Left renal cortex interstitium (tissue), 4 donors: ENCODE results near the gene SAMD13. TPM values are rescaled to one million over a fixed set of nuclear protein-coding genes. Genes with fewer than 3 reads are reported as not detected.
"Not testable (repeated sequence)": the region's sequence is repeated elsewhere in the genome, so short reads cannot be mapped to it uniquely, and the experiment has no call there.

Experiments used
- DNase-seq, 4 donors: peaks; one replicate each; pipeline ENCODE4 v3.0.0-alpha.2; 2013; ENCODE audit warnings: low read depth in 4 of 4, low spot score in 2 of 4, missing footprints in 1 of 4
- polyA plus RNA-seq, 4 donors: library from polyadenylated mRNA; unstranded; fragments of 120-200 nt; gene quantifications; one replicate each; pipeline ENCODE4 v1.2.1, GENCODE V29; 2013; ENCODE audit not compliant: insufficient read length in 4 of 4

Gene SAMD13
- polyA plus RNA-seq, 4 donors, result 5.3 to 6.6 (median 5.6) TPM

DNA sequence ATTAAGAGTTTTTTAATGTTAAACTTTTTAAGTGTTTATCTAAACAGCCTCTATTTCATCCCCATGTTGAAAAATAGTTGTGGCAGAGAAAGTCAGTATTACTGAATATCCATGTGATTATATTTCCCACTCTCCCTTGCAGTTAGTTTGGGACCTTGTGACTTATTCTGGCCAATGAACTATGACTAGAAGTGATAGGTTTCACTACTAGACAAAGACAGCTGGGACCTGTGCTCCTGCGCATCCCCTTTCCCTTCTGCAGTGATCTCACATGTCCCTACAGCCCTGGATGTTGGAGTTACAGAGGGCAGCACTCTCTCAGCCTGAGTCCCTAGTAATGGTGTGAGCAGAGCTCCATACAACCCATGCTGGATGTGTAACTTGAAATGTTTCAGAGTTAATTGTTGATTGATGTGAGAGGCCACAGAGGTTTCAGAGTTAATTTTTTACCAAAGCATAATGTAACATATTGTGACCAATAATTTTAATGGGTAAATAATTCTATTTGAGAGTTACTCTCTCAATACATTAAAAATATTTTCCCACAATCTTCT is 18.7 kb upstream of the SAMD13 start:
- DNase-seq, result no peak

DNA sequence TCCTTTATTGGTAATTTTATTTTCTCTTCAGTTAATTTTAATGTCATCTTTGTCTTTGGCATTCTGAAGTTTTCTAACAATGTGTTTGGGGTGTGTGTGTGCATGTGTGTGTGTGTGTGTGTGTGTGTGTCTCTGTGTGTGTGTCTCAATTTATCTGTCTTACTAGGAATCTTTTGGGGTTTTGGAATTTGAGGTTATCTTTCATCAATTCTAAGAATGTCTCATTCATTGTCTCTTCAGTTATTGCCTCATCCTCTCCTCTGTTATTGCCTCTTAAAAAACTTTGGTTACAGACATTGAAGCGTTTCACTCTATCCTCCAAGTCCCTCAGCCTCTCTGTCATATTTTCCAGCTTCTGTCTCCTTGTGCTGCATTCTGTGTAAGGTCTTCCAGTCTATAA is 18.1 kb upstream of the SAMD13 start:
- DNase-seq, result no peak

DNA sequence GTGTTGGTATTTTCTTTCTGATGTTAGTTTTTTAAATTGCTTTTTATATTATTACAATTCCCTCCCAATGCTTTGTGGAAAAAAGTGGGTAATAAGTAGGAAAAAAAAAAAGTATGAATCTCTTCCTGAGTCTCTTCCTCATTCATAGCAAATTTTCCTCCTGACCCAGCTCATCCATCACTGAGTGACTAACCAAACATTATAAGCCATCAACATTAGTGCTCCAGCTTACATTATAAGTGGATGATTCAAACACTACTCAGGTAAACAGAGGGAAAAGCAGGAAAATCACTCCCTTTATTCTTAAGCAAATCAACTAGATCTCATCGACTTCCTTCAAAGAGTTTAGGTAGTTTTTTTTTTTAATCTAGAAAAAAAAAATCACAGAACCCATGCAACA is 15.4 kb upstream of the SAMD13 start:
- no peak for DNase-seq

DNA sequence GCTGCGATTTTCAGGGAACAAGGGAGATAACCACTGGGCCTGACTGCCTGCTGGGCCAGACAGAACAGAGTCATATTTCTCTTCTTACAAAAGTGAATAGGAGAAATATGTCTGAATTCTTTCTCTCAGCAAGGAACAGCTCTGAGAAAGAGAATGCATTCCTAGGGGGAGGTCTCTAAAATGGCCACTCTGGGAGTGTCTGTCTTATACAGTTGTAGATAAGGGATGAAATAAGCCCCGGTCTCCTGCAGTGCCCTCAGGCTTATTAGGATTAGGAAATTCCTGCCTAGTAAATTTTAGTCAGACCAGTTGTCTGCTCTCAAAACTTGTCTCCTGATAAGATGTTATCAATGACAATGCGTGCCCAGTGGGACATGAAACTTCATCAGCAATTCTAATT is 14.1 kb upstream of the SAMD13 start:
- DNase-seq, result not testable (repeated sequence)

DNA sequence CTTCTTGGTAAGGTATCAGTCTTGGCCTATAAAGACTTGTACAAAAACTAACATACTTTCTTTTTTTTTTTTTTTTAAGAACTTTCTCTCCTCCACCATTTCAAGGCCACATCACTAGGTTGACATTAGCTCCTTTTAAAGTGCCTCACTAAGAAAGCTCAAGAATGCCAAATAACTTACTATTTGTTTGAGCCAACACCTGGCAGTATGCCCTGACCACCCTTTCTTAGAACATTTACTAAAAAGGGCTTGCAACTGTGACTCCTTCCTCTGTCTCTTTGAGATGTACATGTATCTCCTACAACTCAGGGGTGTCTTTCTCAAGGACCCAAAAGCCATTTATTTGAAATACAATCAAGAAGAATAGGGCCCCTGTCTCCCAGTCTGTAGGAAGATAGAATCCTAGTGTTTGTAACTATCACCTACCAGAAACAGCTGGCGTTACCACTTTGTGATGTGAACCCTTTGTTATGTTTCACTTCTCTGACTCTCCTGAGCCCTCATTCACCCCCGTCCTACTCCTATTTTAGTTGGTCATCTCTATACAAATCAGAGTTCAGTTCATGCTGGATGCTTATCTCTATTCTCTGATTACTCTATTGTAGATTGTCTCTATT is 12.2 kb upstream of the SAMD13 start:
- DNase-seq, result no peak

DNA sequence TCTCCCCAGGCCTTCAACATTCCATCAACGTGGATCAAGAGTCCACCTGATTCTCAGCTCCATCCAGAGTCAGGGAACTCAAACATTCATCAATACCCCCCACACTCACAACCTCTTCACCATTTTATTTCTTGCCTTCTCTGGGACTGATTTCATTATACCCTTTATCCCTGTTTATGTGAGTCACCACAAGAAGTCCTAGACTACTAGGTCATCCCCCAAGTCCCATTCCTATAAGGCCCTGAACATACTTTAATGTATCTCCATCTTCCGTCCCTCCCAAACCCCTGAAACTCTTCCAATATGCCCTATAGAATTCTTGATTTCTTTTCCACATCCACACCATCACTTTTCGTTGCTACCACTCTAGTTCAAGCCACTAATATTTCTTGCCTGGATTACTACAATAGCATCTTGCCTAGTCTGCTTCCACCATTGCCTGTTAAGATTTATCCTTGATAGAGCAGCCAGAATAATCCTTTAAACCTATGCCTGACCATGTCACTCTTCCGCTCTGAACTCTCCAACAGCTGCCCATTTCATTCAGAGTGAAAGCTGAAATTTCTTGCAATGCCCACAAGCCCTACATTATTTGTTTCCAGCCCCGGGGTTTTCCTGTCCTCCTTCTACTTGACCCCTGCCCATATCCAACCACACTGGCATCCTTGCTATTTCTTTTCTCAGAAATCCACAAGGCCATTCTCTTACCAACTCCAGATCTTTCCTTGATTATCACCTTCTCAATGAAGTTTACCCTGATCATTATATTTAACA is 9.4 kb upstream of the SAMD13 start:
- no peak for DNase-seq

DNA sequence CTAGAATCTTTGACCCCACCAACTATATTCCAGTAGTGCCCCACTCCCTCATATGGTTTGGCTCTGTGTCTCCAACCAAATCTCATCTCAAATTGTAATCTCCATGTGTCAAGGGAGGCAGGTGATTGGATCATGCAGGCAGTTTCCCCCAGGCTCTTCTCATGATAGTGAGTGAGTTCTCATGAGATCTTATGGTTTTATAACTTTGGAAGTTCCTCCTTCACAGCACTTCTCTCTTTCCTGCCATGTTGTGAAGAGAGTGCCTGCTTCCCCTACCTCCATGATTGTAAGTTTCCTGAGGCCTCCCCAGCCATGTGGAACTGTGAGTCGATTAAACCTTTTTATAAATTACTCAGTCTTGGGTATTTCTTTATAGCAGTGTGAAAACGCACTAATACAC is 7.7 kb upstream of the SAMD13 start:
- no peak for DNase-seq

DNA sequence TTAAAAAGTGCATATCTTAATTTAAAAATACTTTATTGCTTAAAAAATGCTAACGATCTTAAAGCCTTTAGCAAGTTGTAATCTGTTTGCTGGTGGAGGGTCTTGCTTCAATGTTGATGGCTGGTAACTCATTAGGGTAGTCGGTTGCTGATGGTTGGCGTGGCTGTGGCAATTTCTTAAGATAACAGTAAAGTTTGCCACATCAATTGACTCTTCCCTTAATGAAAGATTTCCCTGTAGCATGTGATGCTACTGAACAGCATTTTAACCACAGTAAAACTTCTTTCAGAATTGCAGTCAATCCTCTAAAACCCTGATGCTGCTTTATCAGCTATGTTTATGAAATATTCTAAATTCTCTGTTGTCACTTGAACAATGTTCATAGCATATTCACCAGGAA is 6.8 kb upstream of the SAMD13 start:
- no peak for DNase-seq

DNA sequence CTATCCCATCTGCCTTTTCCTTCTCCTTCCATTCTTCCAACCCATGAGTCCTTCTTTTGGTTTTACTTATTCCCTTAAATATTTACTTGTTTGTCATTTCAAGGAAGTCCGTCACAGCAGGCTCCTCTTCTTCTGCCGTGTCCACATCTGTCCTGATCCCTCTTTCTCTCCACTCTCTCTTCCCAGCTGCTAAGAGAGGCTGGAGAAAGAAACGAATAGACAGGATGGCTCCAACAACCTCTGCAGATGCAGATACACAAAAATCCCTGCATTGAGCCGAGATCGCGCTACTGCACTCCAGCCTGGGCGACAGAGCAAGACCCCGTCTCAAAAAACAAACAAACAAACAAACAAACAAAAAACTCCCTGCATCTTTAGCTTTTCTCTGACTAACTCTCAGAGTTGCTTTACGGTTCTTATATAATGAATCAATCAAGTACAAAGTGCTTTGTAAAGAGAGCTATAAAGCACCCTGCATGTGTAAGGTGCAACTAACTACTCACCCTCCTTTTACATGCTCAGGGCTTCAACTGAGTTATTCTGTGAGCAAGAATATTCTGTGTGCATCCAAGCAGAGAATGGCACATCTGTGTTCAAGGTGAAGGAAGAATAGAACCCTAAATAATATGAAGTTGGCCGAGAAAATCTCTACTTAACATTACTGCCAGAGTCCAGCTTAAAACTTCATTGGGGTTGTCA is 3.8 kb upstream of the SAMD13 start:
- DNase-seq, result peak in 1 of 4 donors; percentile 7

DNA sequence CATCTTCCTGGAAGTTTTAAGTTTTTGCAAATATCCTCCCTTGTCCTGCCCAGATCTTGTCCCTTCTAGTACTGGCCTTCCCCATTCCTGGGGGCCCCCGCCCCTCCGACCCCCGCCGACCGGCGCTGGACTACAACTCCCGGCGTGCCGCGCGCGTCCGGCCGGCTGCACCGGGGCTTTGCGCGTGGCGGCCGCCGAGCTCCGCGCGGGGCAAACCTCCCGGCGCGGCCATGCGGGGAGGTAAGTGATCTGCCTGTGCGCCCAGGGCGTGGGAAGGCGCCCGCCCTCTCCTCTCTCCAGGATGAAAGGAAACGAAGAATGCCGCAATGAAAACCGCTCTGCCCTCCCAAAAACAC is 3.2 kb upstream of the SAMD13 start:
- peak in 3 of 4 donors; percentile 34 to 48 (median 43) for DNase-seq

DNA sequence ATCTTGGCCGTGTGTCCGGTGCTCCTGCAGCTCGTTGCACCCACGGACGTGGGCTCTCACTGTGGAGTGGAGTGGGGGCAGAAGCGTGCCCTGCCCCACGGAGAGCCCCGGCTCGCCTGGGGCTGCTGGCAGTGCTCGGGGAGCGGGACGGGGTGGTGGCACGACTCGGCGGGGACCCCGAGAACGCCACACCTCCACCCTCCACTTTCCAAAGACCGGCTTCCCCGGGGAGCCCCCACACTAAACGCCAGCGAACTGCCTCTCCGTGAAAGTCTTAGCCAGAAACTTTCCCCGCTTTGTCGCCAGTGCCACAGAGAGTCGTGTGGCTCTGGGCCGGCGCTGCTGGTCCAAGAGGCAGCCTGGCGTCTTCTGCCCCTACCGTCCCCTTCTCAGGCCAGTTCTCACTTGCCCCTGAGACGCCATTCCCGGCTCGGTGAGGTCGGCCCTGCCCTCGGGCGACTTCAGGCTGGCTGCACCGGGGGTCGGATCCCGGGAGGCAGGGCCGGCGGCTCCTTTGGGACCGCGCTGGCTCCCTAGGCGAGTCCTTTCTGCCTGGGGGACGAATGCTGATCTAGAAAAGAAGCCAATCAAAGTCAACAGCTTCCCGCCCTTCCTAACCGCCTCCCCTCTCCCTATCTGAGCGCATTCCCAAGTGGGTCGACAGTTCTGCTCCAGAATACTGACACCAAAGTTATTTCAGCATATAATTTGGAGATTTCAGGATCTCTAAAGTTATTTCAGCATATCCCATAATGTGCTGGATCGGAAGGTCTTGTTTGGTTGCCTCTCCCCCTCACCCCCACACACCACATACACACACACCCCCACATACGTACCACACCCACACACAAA is 2.6 kb upstream of the SAMD13 start:
- peak; percentile 20 to 59 (median 44) for DNase-seq

DNA sequence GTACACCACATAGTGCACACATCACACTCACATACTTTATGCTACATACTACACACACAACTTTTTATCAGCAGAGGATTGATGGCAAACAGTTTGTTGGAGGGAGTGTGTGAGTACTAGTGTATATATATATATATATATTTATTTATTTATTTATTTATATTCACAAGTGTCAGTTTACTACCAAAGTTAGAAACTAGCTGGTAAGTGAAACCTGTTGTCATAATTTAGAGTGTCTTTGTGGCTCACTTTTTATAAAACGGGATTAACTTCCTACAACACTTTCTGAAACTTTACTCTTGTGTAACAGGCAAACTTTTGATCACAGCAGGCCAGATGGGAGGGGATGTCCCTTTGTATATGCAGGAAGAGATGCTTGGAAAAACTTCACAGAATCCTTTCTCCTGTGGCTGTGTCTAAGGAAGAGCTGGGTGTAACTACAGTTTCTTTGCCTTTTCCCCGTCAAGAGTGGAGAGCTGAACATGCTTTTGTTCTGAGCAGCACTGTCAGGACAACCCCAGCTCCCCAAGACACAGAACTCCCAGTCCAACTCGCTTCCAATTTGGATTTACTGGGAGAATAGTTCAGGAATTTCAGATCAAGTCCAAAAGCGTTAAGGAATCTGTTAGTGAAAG is 1.9 kb upstream of the SAMD13 start:
- no peak for DNase-seq

DNA sequence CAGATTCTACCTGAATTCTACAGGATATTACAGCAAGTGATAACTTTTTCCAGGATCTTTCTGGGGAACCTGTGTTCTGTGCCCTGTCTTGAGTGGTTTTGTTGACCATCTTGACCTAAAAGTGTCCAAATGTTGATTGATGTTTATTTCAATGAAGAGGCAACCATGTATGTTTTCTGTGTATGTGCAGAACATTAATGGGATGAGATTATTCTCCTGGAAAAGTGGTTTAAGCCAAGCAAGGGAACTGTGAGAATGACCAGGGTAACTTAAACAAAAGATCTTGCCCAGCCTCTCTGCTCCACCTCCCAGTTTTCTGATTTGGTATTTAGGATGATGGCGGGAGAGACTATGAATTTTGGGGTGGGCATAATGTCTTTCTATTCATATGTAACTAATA is 1.0 kb upstream of the SAMD13 start:
- DNase-seq, result no peak

DNA sequence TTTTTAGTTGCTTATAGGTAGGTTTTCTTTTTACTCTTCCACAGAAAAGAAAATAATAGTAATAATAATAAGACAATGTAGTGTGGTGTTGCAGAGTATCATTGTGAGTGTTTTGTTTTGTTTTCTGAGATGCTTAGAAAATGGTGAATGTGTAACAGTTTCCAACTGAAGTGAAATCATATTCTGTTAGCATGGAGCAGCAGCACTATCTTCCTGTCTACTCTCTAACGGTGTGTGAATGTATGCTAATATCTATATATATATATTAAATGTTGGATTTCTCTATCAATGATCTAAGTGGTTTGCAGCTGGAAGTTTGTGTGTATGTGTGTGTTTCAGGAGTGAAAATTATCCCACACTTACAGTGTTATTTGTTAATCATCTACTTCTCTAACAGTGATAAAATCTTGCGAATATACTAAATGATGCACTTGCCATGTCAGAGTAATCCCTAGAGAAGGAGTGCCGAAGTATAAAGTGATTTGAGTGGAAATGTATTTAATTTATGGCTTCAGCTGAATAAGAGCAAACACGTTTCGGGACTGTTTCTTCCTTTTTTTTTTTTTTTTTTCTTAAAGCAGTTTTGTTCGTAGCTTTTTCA is 377 bp downstream of the SAMD13 start:
- peak in 2 of 4 donors; percentile 13 to 48 for DNase-seq

DNA sequence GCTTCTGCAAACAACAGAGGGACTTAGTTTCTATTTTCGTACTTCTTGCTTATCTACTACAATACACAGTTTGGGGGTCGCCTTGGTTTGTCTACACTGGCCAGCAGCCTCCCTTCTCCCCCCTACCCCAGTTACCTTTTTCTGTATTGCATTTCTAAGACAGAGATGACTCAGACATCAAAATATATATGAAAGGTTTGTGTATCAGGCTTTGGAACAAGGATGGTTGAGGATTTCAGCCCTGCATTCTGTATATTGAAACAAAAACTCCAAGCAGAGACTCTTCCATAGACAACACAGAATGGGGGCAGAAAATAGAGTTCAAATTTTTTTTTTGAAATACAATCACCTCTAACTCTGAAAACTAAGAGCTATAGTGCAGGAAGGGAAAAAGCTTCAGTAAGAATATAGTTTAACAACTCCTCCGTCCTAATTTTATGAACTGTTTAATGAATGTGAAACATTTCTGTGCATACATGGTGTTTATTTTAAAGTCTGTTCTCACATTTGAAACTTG is 1.9 kb downstream of the SAMD13 start:
- peak in 2 of 4 donors; percentile 18 to 36 for DNase-seq

DNA sequence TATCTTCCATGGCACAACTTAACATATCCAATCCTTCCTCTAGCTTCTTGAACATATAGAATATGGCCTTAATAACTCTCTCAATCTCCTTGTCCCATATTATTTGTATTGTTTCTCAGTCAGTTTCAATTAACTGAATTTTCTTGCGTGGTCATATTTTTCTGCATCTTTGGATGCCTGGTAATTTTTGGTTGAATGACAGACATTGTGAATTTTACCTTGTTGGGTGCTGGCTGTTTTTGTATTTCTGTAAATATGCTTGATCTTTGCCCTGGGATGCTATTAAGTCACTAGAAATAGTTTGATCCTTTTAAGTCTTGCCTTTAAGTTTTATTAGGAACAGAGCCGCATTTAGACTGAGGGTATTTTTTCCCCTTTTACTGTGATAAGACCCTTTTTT is 5.9 kb downstream of the SAMD13 start:
- DNase-seq, result no peak

DNA sequence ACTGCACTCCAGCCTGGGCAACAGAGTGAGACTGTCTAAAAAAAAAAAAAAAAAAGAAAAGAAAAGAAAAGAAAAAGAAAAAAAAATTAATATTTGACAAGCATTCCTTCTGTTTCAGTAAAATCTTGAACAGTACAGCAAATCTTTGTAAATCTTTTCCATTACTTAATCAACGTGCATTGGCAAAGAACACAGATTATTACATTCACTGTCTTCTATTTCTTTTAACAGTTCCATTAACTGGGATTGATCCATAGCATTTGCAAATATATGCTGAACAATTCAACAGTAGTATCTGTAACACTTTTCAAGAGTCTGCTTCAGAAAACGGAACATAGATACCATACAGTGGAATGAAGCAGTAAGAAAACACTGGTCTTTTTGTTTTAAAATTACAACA is 9.8 kb downstream of the SAMD13 start:
- no peak for DNase-seq

DNA sequence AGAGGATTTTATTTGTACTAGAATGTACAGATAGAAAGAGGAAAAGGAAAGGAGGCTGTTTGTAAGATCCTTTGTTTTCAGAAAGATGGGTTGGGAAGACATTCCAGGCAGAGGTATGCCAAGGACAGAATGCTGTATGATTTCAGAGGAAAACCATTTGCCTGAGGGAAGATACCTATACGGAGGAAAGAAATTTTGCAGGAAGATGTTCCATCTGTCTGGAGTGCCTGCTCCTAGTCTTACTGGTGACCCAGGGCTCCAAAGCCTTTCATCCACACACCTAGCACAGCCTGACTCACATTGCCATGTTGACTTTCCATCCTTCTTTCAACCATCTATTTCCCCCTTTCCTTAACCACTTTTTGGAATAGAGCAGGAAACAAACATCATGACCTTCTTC is 18.2 kb downstream of the SAMD13 start:
- no peak for DNase-seq

DNA sequence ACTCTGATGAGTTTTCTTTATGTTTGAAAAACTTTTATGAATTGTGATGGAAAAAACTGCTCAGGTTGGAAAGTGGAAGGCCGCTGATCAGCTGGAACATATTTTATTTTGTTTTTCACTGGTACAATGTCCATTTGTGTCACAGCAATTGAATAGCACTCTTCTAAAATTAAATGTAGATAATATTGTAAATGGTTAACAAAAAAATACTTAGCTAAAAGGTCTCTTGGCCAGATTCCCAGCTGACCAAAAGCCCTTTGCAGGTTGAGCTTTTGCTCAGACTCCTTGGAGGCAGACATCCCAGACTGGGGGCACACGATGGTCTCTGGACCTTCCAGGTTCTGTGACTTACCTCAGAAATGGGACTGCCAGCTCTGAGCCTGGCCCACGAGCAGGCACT is 26.3 kb downstream of the SAMD13 start:
- DNase-seq, result no peak
